Breast epithelium (tissue), 3 donors: Measurements from ENCODE around the gene WRNIP1.

Experiments
- POLR2A ChIP-seq: fragments of 450-650 bp; IDR thresholded peaks from one replicate; pipeline ENCODE4 v1.6.1; 2016; ENCODE audit warnings: antibody characterized with exemption, mild to moderate bottlenecking, moderate library complexity
- POLR2AphosphoS5 ChIP-seq, 3 donors: sonication (generic); formaldehyde crosslinking; IDR thresholded peaks; one replicate each; pipeline ENCODE4 v1.6.1; 2017; ENCODE audit warnings: antibody characterized with exemption in 3 of 3
- TF ChIP-seq, protein P1 (sequence below), 3 donors: fragments of 450-650 bp; IDR thresholded peaks; one replicate each; pipeline ENCODE4 v1.5.1; 2016 to 2017; ENCODE audit warnings: antibody characterized with exemption in 3 of 3, mild to moderate bottlenecking in 3 of 3, moderate library complexity in 3 of 3

DNA sequence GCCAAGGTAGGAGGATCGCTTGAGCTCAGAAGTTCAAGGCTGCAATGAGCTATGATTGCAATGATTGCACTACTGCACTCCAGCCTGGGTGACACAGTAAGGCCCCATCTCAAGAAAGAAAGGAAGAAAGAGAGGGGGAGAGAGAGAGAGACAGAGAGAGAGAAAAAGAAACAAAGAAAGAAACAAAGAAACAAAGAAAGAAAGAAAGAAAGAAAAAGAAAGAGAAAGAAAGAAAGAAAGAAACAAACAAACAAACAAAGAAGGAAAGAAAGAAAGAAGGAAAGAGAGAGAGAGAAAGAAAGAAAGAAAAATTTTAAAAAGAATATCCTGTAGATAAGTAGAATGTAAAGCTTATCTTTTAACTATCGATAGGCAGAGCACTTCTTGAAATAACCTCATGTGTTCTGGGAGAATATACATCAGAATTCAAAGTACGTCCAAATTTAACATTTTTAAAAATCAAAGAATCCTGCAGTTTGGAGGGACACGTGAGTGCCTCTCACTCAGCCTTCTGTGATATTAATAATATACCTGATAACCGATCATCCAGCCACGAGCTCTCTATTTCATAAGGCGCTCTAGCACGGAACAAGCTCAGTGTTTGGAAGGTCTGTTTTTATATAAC is 39.7 kb upstream of the WRNIP1 start:
- TF ChIP-seq, protein P1, sequence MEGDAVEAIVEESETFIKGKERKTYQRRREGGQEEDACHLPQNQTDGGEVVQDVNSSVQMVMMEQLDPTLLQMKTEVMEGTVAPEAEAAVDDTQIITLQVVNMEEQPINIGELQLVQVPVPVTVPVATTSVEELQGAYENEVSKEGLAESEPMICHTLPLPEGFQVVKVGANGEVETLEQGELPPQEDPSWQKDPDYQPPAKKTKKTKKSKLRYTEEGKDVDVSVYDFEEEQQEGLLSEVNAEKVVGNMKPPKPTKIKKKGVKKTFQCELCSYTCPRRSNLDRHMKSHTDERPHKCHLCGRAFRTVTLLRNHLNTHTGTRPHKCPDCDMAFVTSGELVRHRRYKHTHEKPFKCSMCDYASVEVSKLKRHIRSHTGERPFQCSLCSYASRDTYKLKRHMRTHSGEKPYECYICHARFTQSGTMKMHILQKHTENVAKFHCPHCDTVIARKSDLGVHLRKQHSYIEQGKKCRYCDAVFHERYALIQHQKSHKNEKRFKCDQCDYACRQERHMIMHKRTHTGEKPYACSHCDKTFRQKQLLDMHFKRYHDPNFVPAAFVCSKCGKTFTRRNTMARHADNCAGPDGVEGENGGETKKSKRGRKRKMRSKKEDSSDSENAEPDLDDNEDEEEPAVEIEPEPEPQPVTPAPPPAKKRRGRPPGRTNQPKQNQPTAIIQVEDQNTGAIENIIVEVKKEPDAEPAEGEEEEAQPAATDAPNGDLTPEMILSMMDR (IDR thresholded peaks at IDR 0.05): no peak
- no peak for TF ChIP-seq POLR2AphosphoS5 (IDR thresholded peaks at IDR 0.05)
- no peak for TF ChIP-seq POLR2A
